ENCODE measurements around the gene TMEM161B. TPM values are rescaled to one million over a fixed set of nuclear protein-coding genes. Genes with fewer than 3 reads are reported as not detected.
A peak's percentile ranks its signal among the peaks of the same experiment; 100 is the strongest.
"Not testable (repeated sequence)": the region's sequence is repeated elsewhere in the genome, so short reads cannot be mapped to it uniquely, and the experiment has no call there.

TMEM161B gene
- total RNA-seq, 2 donors from 2014 or later, result 25.7 to 26.9 TPM

- Mint-ChIP-seq H3K9me3 (no peaks in the 10 kb centered on the region), H3K36me3 (ENCODE audit: low read depth) (peaks cover 26% of the 10 kb centered on the region)
- ATAC-seq (replicated peaks), result peak; percentile 52
Measured at GRCh38 chr5:88183255-88183654, 85.4 kb downstream of the TMEM161B start.

GRCh38 chr5:88177486-88177885 is 91.2 kb downstream of the TMEM161B start:
- H3K4me3 Mint-ChIP-seq; H3K4me1 Mint-ChIP-seq; ATAC-seq (replicated peaks); H3K36me3 Mint-ChIP-seq (ENCODE audit: low read depth); H3K9me3 Mint-ChIP-seq; H3K27me3 Mint-ChIP-seq; H3K27ac Mint-ChIP-seq: not testable (repeated sequence)

More at GRCh38 chr5:88183255-88183654, 85.4 kb downstream of the TMEM161B start:
- Mint-ChIP-seq H3K4me1 (no peaks in the 10 kb centered on the region), H3K27ac (no peak overlapping the region), H3K4me3 (no peak overlapping the region), H3K27me3 (no peaks in the 10 kb centered on the region)

GRCh38 chr5:88172847-88173758 is 95.5 kb downstream of the TMEM161B start:
- no peak for ATAC-seq (replicated peaks)
- Mint-ChIP-seq H3K4me3 (no peak overlapping the region), H3K27me3 (peaks cover 30% of the 10 kb centered on the region)

GRCh38 chr5:88159591-88159990 is 109.1 kb downstream of the TMEM161B start:
- Mint-ChIP-seq H3K27ac (no peak overlapping the region), H3K4me3 (no peak overlapping the region), H3K4me1 (no peaks in the 10 kb centered on the region), H3K36me3 (ENCODE audit: low read depth) (no peaks in the 10 kb centered on the region), H3K27me3 (peaks cover 30% of the 10 kb centered on the region), H3K9me3 (peaks cover 3% of the 10 kb centered on the region)
- ATAC-seq (replicated peaks), result no peak

More at GRCh38 chr5:88172847-88173758, 95.5 kb downstream of the TMEM161B start:
- Mint-ChIP-seq H3K36me3 (ENCODE audit: low read depth) (no peaks in the 10 kb centered on the region), H3K27ac (no peak overlapping the region), H3K9me3 (peaks cover 25% of the 10 kb centered on the region), H3K4me1 (no peaks in the 10 kb centered on the region)

DNA sequence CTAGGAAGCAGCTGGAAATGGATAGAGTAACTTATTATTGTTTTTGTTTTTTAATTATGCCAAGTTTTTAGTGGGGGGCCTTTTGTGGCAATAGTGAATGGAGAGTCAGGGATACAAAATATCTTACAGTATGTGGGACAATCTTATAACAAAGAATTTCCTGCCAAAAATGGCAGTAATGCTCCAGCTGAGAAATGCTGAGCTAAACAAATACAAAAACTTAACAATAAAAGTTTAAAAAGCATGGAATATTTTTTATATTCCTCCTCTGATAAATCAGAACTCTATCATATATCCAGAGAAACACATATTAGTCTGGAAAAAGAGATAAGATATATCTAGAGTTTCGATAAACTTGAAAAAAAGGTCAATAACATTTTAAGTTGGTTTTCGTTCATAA is 110.6 kb downstream of the TMEM161B start:
- Mint-ChIP-seq H3K27ac (no peak overlapping the region), H3K4me3 (no peak overlapping the region), H3K9me3 (peaks cover 3% of the 10 kb centered on the region), H3K4me1 (no peaks in the 10 kb centered on the region), H3K27me3 (peaks cover 36% of the 10 kb centered on the region), H3K36me3 (ENCODE audit: low read depth) (no peaks in the 10 kb centered on the region)
- no peak for ATAC-seq (replicated peaks)

- H3K27me3 Mint-ChIP-seq, result peaks cover 42% of the 10 kb centered on the region
- no peak overlapping the region for H3K27ac Mint-ChIP-seq
- H3K36me3 Mint-ChIP-seq (ENCODE audit: low read depth), result no peaks in the 10 kb centered on the region
- H3K9me3 Mint-ChIP-seq, result peaks cover 8% of the 10 kb centered on the region
- ATAC-seq (replicated peaks), result no peak
- no peaks in the 10 kb centered on the region for H3K4me1 Mint-ChIP-seq
- H3K4me3 Mint-ChIP-seq, result no peak overlapping the region
Measured at GRCh38 chr5:88154891-88155290, 113.8 kb downstream of the TMEM161B start.

DNA sequence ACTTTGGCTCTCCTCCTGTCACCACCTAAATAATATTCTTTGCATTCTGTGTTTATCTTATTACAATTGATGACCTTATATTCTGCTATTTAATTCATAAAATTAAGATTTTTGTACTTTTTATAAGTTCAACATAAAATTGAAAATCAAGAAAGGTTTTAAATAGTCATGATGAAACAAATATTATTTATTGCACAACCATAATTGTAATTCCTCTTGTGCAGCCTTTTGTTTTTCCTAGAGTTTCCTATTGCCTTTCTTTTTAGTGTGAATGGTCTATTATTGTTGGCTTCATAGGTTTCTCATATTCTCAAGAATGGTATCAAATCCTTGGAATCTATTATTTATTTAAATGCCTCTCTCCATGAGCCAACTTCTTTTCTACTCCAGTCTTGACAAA is 117.9 kb downstream of the TMEM161B start:
- ATAC-seq (replicated peaks), result no peak
- peaks cover 59% of the 10 kb centered on the region for H3K27me3 Mint-ChIP-seq
- no peaks in the 10 kb centered on the region for H3K36me3 Mint-ChIP-seq (ENCODE audit: low read depth)
- peaks cover 8% of the 10 kb centered on the region for H3K9me3 Mint-ChIP-seq
- H3K27ac Mint-ChIP-seq, result no peak overlapping the region
- no peak overlapping the region for H3K4me3 Mint-ChIP-seq
- H3K4me1 Mint-ChIP-seq, result no peaks in the 10 kb centered on the region

DNA sequence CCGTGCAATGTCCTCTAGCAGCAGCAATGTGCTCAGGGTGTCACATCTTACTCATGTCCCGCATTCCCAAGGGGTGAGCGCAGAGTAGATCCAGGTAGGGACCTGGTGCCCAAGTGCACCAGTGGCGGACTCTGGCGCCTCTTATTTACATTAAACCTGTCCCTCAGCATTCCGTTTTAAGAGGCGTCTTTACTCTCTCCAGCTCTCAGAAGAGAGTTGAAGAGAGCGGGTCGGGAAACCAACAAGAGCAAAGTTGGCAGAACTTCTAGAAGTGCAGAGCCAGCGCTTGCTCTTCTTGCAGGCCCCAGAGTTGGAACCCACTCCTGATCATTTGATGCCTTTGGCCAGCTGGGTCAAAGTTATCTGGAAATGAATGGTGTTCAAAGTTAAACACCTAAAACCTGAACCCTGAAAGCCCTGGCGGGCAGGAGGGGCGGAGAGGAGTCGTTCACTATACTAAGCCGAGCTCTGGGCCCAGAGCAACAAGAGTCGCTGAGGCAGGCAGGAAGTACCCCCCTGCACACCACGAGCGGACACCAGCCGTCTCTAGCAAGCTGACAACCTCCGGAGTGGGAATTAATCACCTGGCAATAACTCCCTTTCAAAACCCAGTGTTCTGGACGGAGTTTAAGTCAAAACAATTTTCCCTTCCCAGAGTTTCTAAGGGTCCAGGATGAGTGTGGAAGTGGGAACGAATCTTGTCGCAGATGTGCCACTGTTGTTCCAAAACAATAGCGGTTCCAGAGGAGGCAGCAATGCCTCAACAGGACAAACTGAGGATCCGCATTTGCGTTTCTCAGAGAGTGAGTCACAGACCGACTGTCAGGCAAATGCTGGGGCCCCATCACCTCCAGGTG is 122.8 kb downstream of the TMEM161B start:
- Mint-ChIP-seq H3K4me1 (peaks cover 5% of the 10 kb centered on the region), H3K4me3 (peak overlapping the region; percentile 54), H3K27me3 (peaks cover 44% of the 10 kb centered on the region), H3K36me3 (ENCODE audit: low read depth) (no peaks in the 10 kb centered on the region), H3K9me3 (peaks cover 4% of the 10 kb centered on the region), H3K27ac (no peak overlapping the region)
- no peak for ATAC-seq (replicated peaks)

DNA sequence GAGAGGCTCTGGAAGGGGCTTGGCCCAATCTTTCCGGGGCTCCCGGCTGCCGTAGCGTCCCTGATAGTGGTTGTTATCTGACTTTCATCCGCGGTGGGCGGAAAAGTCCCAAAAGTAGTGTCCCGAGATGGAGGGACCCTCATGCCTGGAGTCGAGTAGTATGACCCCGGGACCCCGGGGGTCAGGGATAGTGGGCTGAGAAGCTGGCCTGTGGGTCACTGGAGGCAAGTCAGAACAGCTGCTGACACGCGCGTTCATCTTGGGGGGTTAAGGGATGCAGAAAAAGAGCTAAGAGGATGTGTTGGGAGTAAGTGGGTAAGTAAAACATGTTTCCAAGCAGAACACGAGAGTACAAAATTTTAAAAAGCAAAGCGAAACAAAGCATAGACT is 123.4 kb downstream of the TMEM161B start:
- Mint-ChIP-seq H3K4me3 (peak overlapping the region; percentile 54), H3K27me3 (peaks cover 43% of the 10 kb centered on the region), H3K4me1 (peaks cover 5% of the 10 kb centered on the region), H3K9me3 (peaks cover 3% of the 10 kb centered on the region), H3K27ac (no peak overlapping the region), H3K36me3 (ENCODE audit: low read depth) (no peaks in the 10 kb centered on the region)
- no peak for ATAC-seq (replicated peaks)
